Caco-2 (cell line): ENCODE data around the gene MTHFD1. TPM values are rescaled to one million over a fixed set of nuclear protein-coding genes. Genes with fewer than 3 reads are reported as not detected.

Experiments used
- BruUV-seq: library from RNA; stranded (reverse); fragments of 400-500 nt; replicated peaks from 2 replicates; lab custom pipeline; 2021; lab: Mats Ljungman, UMichigan
- CTCF ChIA-PET: fragments of 300-600 bp; sonication (Branson Sonifier 250); formaldehyde crosslinking; loops from one replicate; lab custom pipeline; 2022; ENCODE audit warnings: antibody characterized with exemption; lab: Charles Lee
- POLR2A ChIA-PET: fragments of 300-600 bp; sonication (Branson Sonifier 250); formaldehyde crosslinking; loops from one replicate; lab custom pipeline; 2022; ENCODE audit warnings: antibody characterized with exemption; lab: Charles Lee
- DNase-seq, 2 experiments: peaks; one replicate each; pipeline versions ENCODE4 v3.0.0 to v3.0.0-alpha.2; 2020 to 2022
- H3K27me3 ChIP-seq: replicated peaks from 2 replicates; pipeline ENCODE4 v1.6.0; 2011; ENCODE audit warnings: low read length; ENCODE audit not compliant: control insufficient read depth, insufficient read depth
- H3K36me3 ChIP-seq: 2 replicates; pipeline ENCODE4 v1.5.1; 2011; ENCODE audit warnings: low read length; ENCODE audit not compliant: control insufficient read depth, insufficient read depth
- H3K4me1 ChIP-seq: fragments of 250-450 bp; sonication (Bioruptor Pico); 2 replicates; pipeline ENCODE4 v1.5.1; 2020; ENCODE audit warnings: mild to moderate bottlenecking
- H3K4me3 ChIP-seq: 2 replicates; pipeline ENCODE4 v1.5.1; 2011; ENCODE audit warnings: low read depth, mild to moderate bottlenecking, control low read depth, low read length
- H3K9me3 ChIP-seq: fragments of 250-450 bp; sonication (Bioruptor Pico); 2 replicates; pipeline ENCODE4 v1.5.1; 2020; ENCODE audit warnings: mild to moderate bottlenecking, moderate library complexity
- H3K27ac Mint-ChIP-seq: one replicate; pipeline ENCODE4 v1.8.0; 2022; ENCODE audit warnings: mixed read lengths; ENCODE audit not compliant: unreplicated experiment
- H3K27me3 Mint-ChIP-seq: one replicate; pipeline ENCODE4 v1.8.0; 2022; ENCODE audit warnings: mixed read lengths; ENCODE audit not compliant: insufficient read depth, unreplicated experiment
- H3K36me3 Mint-ChIP-seq: one replicate; pipeline ENCODE4 v1.8.0; 2022; ENCODE audit warnings: mild to moderate bottlenecking, mixed read lengths; ENCODE audit not compliant: insufficient read depth, unreplicated experiment
- H3K4me1 Mint-ChIP-seq: one replicate; pipeline ENCODE4 v1.8.0; 2022; ENCODE audit warnings: low read depth, mixed read lengths; ENCODE audit not compliant: unreplicated experiment
- H3K4me3 Mint-ChIP-seq: one replicate; pipeline ENCODE4 v1.8.0; 2022; ENCODE audit warnings: mild to moderate bottlenecking, moderate library complexity, mixed read lengths; ENCODE audit not compliant: unreplicated experiment
- H3K9me3 Mint-ChIP-seq: one replicate; pipeline ENCODE4 v1.8.0; 2022; ENCODE audit warnings: mixed read lengths; ENCODE audit not compliant: unreplicated experiment
- CTCF ChIP-seq, 2 experiments: fragments of 200-600 bp in 1 of 2; IDR thresholded peaks; 1 replicate in 1 of 2; 2 replicates in 1 of 2; pipeline versions ENCODE4 v1.5.1 to v1.8.0; 2011 to 2022; ENCODE audit warnings: antibody characterized with exemption in 1 of 2, control low read depth in 1 of 2, inconsistent platforms in 1 of 2, low read depth in 1 of 2, low read length in 1 of 2, mild to moderate bottlenecking in 1 of 2, moderate library complexity in 1 of 2; ENCODE audit not compliant: insufficient read depth in 1 of 2, severe bottlenecking in 1 of 2, unreplicated experiment in 1 of 2
- intact Hi-C: fragments of 100-400 bp; cut with micrococcal nuclease; formaldehyde crosslinking; loops from one replicate; pipeline ENCODE4 v1.10.0; 2022; ENCODE audit not compliant: unreplicated experiment
- total RNA-seq: library from RNA; stranded (reverse); gene quantifications from 2 replicates; pipeline ENCODE4 v1.2.3, GENCODE V29; 2022

Gene MTHFD1
- total RNA-seq, 1 experiment from 2014 or later, result 180 TPM

GRCh38 chr14:64444984-64445845 lies 57.1 kb downstream of the MTHFD1 start:
- H3K36me3 ChIP-seq, result no peaks in the 10 kb centered on the region; the same call in 1 of the 2 replicates
- no peaks in the 10 kb centered on the region for H3K9me3 ChIP-seq
- Mint-ChIP-seq H3K9me3 (no peaks in the 10 kb centered on the region), H3K27me3 (no peaks in the 10 kb centered on the region), H3K36me3 (peaks cover 85% of the 10 kb centered on the region), H3K27ac (no peak overlapping the region), H3K4me1 (no peaks in the 10 kb centered on the region), H3K4me3 (no peak overlapping the region)
- CTCF ChIA-PET, result no interaction called here
- no TSS peak for BruUV-seq
- no peak for DNase-seq
- intact Hi-C loops, result no loop called here
- no peaks in the 10 kb centered on the region for H3K27me3 ChIP-seq
- peaks cover 9% of the 10 kb centered on the region; the same call in 1 of the 2 replicates for H3K4me1 ChIP-seq
- H3K4me3 ChIP-seq, result no peak overlapping the region
- no peak for TF ChIP-seq CTCF (IDR thresholded peaks at IDR 0.05; ENCODE audit: insufficient read depth in 1 of 2, low read depth in 1 of 2, low read length in 1 of 2, severe bottlenecking in 1 of 2, unreplicated experiment in 1 of 2)
- POLR2A ChIA-PET, result no interaction called here

- H3K4me3 Mint-ChIP-seq, result no peak overlapping the region
- no TSS peak for BruUV-seq
- peaks cover 85% of the 10 kb centered on the region for H3K36me3 Mint-ChIP-seq
- no peak overlapping the region for H3K4me3 ChIP-seq
- H3K27me3 ChIP-seq, result no peaks in the 10 kb centered on the region
- intact Hi-C loops, result no loop called here
- no peaks in the 10 kb centered on the region for H3K9me3 Mint-ChIP-seq
- no peak for DNase-seq
- no peak for TF ChIP-seq CTCF (IDR thresholded peaks at IDR 0.05; ENCODE audit: insufficient read depth in 1 of 2, low read depth in 1 of 2, low read length in 1 of 2, severe bottlenecking in 1 of 2, unreplicated experiment in 1 of 2)
- H3K4me1 ChIP-seq, result peaks cover 9% of the 10 kb centered on the region; the same call in 1 of the 2 replicates
- no peaks in the 10 kb centered on the region for H3K4me1 Mint-ChIP-seq
- H3K27me3 Mint-ChIP-seq, result no peaks in the 10 kb centered on the region
- CTCF ChIA-PET, result interaction anchor here (0.6 to 1.0 kb wide), 4 partner anchors 9 to 104 kb away, joined by 3 to 4 read pairs (median 3); no protein-coding TSS in a partner anchor
- POLR2A ChIA-PET, result interaction anchor here (0.9 kb wide), 1 partner anchor 10 kb away, joined by 4 read pairs; no protein-coding TSS in a partner anchor
- H3K36me3 ChIP-seq, result no peaks in the 10 kb centered on the region
- no peaks in the 10 kb centered on the region for H3K9me3 ChIP-seq
- no peak overlapping the region for H3K27ac Mint-ChIP-seq
Observed at GRCh38 chr14:64447876-64448670, 59.9 kb downstream of the MTHFD1 start.

- no peak overlapping the region for H3K4me3 Mint-ChIP-seq
- intact Hi-C loops, result no loop called here
- H3K27me3 Mint-ChIP-seq, result no peaks in the 10 kb centered on the region
- TF ChIP-seq CTCF (IDR thresholded peaks at IDR 0.05; ENCODE audit: insufficient read depth in 1 of 2, low read depth in 1 of 2, low read length in 1 of 2, severe bottlenecking in 1 of 2, unreplicated experiment in 1 of 2), result no peak
- ChIA-PET POLR2A (no interaction called here), CTCF (no interaction called here)
- H3K27ac Mint-ChIP-seq, result no peak overlapping the region
- H3K4me1 Mint-ChIP-seq, result no peaks in the 10 kb centered on the region
- no peaks in the 10 kb centered on the region for H3K9me3 ChIP-seq
- no peaks in the 10 kb centered on the region for H3K27me3 ChIP-seq
- peaks cover 6% of the 10 kb centered on the region; the same call in 1 of the 2 replicates for H3K4me1 ChIP-seq
- no TSS peak for BruUV-seq
- H3K4me3 ChIP-seq, result no peak overlapping the region
- H3K36me3 Mint-ChIP-seq, result peaks cover 84% of the 10 kb centered on the region
- H3K36me3 ChIP-seq, result no peaks in the 10 kb centered on the region
- no peak for DNase-seq
- H3K9me3 Mint-ChIP-seq, result no peaks in the 10 kb centered on the region
Observed at GRCh38 chr14:64450255-64450654, 62.1 kb downstream of the MTHFD1 start.
